ENCODE results near the gene GPAM.

Gene GPAM

DNA sequence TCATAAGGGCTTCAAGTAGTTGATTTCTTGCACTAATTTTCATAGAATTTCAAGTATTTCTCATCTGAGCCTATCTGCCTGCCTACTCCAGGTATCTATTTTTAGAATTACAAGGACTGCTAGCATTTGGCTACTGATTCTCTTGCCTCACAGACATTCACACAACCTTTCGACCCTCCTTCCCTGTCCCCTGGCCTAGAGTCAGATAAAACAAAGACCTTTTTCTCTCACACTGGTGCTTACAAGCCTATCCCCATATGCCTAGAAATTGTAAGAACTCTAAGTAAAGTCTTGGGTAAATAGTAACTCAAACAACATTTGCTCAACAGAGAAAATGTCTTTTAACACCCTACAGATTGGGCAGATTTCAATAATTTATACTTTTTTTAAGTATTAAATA is 6.3 kb downstream of the GPAM start:
- no peak for DNase-seq

DNA sequence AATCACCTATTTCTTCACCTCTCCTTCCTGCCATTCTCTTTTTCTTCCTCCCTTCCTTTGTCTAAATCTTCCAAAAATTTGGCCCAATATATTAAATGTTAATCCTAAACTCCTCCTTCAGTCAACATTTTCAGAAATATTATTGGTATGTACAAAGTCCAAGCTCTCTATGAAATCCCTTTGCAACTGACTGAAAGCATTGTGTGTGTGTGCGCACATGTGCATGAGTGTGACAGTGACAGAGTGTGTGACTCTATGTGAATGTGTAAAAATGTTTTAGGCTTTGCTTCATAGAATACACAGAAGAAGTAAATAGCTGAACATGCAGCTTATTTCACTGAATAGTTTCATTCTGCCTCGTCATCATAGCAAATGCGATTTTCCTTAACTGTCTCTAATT is 7.0 kb downstream of the GPAM start:
- DNase-seq: no peak

DNA sequence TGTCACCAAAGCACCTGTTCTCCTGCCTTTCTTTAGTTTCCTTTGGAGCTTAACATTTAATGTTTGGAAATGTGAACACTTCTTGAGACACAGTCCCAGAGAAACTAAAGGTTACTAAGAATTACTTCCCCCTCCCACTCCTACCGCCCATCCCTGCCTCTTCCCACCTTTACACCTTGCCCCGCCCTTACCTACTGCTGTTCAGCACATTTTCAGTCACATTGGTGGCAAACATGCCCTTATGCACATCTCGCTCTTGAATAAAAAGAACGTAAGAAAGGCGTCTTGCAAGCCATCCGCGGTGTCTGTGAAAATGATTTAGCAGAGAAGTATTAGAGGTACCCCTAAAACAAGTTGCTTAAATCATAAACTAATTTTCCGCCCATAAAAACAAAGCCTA is 8.2 kb downstream of the GPAM start:
- DNase-seq: no peak

DNA sequence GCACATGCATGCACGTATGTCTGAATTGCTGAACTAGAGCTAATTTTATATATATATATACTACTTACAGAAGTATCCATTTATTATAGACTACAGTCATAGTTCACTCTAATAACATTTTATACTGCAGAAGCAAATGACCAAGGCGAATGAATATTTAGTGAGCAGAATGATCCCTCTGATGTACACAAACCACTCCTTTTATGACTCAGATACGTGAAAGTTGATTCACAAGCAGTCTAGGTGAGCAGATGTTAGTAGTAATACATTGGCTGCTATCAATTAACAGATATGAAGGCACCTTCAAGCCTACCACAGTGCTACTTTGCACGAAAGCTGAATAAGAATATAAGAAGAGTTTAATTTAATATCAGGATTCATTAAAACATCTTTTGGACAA is 10.4 kb downstream of the GPAM start:
- DNase-seq: no peak

DNA sequence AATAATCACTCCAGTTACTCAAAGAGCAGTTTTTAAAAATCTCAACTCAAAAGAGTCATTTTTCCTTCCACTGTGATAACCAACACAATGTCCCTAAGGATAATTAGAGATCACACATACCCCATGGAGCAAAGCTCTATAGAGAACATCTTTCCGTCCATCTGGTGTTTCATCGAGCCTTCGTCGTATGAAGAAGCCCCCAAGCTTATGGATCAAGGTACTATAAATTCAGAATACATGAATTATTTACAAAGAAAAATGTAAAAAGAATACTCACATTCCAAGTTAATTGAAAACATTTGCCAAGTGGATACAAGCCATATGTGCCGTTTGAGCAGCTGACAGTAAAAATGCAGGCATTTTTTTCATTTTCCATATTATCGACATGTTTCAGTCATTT is 14.8 kb downstream of the GPAM start:
- DNase-seq: no peak

DNA sequence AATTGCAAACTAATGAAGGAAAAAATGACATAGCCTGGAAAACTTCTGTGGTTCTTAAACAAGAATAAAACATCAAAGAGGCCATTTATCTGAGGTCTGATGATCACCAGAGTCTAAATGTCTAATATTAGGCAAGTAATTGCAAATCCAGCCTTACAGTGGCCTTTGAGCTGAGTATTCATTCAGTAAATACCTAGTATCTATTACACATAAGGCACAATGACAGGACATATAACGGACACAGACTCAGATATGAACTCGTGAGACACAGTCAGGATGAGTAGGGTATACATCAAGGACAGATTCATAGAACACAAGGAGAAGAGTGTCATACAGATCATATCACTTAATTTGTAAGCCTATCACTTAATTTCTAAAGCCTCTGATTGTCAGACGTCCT is 16.8 kb downstream of the GPAM start:
- no peak for DNase-seq

DNA sequence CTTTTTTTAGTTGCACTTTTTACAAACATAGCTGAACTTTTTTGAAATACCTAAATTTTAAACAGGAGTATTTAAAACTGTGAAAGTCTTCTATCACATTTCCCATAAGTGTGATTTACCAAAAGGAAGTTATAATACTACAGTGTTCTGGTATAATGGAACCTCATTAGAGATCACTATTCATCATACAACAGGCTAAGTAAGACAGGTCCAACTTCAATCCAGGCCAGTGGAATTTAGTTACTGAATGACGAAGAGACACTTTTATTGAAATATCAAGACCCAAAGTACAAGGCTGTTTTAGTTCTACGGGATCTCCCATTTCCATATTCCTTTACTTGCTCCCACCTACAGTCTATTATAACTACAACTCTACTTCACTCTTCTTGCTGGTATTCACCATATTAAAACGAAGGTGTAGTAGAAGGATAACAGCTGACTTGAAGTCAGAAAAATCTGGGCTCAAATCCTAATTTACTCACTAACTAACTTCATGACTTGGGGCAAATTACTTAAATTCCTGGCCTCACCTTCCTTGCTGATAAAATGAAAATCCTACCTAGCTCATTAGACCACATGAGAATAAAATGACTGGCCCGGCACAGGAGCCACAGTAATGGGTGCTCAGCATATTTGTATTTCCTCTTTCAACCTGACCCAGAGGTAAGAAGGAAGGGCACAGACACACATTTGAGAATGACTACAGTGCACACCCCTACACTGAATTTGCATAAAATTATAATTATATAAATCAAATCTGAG is 21.6 kb downstream of the GPAM start:
- no peak for DNase-seq

DNA sequence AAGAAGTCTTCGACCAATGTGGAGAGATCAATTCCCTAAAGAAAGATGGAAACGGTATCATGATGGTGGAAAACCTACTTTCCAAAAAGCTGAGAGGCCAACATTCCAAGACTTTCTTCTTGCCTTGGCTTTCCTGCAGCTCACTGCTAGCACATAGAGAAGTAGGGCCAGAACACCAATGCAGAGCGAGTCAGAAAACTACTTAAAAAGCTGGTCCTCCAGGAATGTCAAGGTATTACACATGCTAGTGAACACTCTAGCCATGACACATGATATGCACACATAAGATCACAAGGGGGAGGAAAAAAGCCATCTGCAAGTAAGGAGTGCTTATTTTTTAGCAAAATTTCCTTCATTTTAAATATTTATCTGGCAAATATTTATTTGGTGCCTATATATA is 22.7 kb downstream of the GPAM start:
- no peak for DNase-seq

DNA sequence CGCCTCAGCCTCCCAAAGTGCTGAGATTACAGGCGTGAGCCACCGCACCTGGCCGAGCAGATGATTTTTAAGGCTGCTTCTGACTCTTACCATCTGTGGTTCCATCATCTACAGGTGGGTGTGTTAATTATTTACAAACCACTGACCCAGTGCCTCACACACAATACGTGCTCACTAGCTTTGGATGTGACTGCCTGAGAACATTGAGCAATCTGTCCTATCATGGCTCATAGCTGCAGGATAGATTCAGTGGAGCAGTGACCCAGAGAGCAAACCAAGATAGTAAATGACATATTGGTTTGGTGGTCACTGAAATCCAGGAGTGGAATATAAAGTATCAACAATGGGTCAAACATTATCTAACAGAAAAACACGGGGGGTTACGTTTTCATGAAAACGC is 24.1 kb downstream of the GPAM start:
- DNase-seq: no peak

DNA sequence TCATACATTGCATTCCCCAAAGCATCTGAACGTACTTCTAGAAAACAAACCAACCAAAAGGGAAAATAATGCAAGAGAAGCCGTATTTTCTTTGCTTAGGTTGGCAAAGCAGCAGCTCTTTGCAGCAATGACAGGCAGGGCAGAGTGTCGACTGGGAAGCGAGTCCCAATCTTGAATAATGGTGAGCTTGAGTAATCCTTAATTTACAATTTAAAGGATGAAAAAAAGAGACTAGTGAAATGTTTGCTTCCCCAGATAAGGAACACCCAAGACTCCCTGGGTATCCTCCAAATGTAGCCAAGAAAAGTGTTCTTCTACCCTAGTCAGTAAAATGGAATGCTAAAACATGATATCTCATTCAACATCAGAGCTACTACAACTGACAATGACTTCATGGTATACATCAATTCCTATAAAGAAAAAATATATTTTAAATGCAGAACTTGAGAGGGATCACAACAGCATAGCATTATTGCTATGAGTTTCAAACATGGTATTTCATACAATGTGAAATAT is 32.0 kb downstream of the GPAM start:
- DNase-seq: no peak

DNA sequence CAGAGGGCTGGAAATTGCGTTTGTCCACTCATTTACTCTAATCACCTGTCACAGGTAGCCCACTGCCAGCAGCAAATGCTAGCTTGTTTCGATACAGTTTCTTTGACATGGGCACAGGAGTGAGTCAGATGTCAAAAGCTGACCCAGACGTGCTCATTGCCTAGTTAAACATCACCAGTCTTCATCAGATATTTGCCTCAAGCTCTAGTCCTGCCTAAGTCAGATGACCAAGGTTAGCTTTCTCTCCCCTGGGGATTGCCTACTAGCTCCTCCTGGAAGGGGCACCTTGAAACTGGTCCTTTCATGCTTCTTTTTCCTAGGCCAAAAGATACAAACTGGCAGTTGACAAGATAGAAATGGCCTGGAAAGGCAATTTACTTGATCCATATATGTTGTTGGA is 35.2 kb downstream of the GPAM start:
- no peak for DNase-seq

DNA sequence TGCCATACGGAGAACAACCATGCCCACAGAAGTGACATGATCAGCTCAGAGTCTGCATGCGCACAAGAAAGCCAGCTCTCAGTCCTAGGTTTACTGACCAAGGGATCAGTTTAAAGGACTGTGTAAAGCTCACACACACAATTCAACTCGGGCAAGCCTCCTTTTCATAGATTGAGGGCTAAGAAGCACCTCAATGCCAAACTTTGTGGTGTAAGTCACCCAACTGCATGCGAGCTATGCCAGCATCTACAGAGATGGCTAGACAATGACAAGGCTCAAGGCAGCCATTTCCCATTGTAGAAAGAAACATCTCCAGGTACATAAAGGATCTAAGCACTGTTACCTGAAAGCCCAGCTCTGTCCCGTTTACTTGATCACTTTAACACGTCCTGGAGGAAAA is 36.8 kb downstream of the GPAM start:
- DNase-seq: no peak

DNA sequence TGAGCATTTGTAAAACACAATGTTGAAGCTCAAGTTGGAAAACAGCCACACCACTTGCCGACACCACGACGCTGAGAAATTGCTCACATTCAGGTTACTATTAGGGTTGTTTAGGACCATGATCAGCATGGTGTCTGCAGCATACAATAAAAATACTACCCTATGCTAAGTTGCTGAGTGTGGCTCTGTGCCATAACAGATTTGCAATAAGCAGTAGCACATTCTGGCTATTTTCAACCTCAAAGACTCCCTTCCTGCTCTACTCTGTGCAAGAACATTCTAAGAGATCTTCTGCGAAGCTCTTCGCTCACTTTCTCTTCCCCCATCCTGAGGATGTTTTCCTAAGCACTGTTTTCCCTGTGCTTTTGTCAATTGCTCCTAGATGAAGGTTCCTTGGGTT is 38.3 kb downstream of the GPAM start:
- no peak for DNase-seq

DNA sequence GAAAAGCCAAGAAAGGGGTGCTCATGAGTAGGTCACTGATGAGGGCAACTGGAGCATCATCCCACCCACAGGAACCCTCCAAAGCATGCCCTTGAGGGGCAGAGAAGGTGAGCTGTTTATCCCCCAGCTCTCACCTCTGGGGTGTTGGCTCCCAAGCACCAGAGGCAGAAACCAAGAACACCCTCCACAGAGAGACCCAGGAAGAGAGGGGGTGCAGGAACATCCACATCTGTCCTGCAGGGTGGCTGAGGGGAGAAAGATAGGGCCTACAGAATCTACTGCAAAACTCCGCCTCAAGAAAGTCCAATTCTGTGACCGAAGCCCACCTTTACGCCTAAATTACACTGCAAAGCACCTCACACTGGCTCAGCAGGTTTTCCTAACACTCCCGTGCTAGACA is 40.1 kb downstream of the GPAM start:
- no peak for DNase-seq

DNA sequence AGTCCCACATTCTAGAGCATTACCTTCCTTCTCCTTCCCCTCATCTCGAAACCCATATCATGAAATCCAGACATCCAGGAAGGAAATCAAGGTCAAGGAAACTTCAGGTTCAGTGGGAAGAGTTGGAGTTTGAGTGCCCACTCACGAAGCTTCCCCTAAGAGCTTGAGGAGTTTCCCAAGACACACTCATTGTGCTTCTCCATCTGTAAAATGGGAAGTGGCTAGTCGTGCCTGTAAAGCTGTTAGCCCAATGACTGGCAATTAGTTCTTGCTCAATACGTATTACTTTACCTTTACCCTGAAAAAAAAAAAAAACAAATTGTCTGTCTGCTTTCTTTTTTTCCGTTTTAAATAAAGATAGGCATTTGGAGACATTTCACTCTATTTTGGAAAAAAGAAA is 42.3 kb downstream of the GPAM start:
- DNase-seq: no peak

DNA sequence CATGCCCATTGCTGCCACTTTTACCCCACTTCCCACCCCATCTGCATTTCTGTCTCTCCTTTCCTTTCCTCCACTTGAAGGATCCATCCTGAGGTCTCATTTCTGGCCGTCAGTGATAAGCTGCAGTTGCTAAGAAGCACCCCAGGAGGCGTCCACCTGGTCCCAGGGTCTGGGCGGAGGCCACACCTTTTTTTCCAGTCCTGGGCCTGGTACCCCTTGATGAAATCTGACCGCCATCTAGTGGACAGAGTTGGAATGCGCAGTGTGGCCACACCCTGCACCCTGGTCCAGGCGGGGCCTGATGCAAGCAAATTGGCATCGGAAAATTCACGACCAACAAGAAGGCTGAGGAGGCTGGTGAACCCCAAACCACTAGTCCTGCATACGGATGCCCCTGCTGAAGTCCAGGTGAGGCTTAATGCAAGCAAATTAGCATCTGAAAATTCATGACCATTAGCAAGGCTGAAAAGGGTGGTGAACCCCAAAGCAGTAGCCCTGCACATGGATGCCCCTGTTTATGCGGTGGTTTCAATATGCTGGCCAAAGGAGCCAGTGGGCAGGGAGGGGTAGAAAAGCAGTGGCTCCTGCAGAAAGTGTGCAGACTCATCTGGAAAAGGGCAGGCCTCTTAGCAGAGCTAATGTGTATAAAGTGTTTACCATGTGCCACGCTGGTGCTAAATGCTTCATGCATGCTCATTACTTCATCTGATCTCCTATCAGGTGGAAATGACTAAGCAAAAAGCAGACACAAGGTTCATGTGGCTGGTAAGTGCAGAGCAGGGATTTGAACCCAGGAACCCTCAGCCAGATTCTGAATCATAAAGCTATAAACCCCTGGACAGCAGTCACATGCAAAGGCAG is 43.2 kb downstream of the GPAM start:
- peak; percentile 63 for DNase-seq

DNA sequence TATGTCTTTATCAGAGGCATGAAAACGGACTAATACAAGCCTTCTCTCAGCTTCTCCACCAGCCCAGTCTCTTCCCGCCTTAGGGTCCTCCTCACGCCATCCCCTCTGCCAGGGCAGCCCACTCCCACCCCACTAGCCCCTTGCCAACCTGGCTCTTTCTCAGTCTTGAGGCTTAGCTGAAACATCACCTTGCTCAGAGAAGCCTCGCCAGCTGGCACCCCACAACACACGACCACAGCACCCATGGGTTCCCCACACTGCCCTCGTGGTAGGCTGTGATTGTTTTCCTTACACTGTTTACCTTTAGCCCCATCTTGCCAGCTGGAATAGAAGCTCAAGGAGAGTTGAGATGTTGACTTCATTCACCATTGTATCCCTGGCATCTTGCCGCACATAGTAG is 44.4 kb downstream of the GPAM start:
- no peak for DNase-seq

DNA sequence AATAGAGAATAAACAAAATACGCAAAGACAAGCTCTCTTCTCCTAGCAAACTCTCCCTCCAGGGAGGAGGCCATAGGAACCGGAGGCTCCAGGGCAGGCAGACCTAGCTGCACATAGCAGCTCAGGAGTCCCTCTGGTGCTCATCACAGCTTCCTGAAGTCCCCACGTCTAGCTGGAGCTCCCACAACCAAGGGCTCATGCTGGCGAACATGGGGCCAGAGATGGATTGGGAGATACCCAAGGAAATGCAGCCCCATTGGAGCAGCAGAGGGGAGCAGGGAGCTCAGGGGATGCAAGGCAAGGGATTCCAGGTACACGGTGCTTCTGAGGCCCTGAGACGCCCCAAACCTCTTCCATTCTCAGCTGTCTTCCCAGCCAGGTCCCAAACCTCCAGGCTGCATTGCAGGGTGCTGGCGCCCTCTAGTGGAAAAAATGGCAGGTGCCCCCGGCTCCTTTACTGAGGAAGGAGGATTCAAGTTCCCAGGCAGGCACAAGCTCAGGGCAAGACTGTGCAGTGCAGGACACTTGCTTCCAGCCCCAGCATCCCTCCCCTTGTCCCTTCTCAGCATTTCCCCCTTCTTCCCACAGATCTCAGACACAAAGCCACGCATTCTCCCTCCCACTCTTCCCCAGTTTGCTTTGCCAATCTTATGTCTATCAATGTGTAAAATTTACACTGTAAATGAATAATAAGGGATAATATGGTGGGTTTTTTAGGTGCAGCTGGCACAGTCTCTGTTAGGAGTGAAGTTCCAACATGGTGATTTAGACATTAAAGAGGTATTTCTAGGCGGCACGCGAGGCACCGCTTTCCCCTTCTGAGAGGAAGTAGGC is 46.2 kb downstream of the GPAM start:
- DNase-seq: peak; percentile 52

DNA sequence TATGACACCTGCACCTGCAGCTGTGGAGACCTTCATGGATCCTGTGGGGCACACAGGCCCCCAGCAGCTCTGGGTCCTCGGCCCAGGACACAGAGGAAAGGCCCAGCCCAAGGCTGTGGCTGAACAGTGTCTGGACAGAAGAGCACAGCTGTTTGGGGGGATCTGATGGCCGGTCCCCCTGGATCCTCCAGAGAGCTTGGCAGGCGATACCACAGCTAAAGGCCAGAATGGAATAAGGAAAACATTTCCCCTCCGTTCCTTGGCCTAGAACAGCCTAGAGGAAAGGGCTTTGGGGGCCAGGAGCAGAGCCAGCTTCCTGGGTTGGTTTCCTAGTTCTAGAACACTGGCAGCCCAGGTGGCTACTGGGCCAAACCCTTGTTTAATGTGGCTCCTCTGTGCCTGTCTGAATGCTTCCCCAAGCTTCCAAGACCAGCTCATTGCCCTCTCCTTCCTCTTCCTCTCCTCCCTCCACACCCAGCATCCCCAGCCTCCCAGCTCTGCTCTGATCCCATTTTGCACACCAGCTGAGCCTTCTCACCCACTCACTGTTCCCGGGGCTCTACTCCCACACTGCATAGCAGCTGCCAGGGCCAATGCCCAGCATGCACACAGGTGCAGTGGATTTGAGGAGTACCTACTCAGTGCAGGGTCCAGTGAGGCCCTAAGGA is 46.9 kb downstream of the GPAM start:
- no peak for DNase-seq

DNA sequence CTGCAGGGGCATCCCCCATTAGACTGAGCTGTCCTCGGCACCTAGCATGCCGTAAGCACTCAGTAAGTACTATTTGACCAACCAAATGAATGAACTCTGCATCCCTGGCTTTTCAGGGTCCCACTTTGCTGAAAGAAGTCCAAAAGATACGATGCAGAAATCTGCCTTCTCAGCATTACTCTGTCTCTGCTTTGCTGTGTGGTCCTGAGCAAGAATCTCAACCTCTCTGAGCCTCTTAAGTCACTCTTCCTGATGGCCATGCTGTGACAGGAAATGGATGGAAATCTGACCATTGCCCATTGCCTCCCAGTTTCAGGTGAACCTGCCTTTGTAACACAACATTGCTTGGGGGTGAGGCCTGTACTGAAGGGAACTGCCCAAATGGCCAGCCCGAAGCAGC is 48.0 kb downstream of the GPAM start:
- no peak for DNase-seq

DNA sequence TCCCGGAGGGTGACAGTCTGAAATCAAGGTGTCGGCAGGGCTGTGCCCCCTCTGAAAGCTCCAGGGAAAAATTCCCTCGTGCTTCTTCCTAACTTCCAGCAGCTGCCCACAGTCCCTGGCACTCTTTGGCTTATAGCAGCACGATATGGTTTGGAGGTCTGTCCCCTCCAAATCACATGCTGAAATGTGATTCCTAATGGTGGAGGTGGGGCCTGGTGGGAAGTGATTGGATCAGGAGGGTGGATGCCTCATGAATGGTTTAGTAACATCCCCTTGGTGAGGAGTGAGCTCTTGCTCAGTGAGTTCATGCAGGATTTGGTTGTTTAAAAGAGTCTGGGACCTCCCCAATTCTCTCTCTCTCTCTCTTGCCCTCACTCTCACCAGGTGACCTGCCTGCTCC is 51.1 kb downstream of the GPAM start:
- DNase-seq: no peak

DNA sequence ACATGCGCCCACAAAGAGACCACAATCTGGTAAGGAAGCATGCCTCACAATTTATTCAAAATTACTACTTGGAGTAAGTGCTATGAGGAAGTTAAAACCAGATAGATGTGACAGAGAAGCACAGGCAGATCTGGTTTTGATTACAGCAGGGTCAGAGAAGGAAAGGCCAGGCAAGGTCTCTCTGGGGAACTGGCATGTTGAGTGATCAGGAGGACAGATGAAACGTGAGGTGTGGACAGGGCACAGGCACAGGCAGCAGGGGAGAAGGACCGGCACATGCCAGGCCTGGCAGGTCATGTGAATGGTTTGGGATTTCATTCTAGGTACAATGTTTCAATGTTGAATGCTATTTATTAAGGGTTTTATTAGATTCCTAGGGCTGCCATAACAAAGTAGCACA is 51.6 kb downstream of the GPAM start:
- DNase-seq: no peak

DNA sequence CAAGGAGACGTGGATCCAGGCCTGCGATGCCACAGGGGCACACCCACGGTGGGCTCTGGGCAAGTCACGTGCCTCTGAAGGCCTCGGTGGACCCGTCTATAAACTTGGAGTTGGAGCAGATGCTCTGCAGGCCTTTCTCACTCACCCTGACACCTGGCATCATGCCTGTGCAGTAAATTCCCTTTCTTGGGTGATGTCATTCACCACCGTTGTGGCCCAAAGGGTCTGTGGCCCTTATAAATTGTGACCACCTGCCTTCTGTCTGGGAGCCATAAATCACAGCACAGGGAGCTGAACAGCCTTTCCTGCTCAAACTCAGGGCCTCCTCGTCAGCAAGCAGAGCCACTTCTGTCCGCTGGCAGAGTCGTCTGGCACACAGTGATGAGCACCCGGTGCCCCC is 52.2 kb downstream of the GPAM start:
- no peak for DNase-seq
